GM21619 (cell line): Measurements from ENCODE around the gene HPSE2.
"Not testable (repeated sequence)": the region's sequence is repeated elsewhere in the genome, so short reads cannot be mapped to it uniquely, and the experiment has no call there.

Source experiments
- ATAC-seq: cut with Tn5 transposase; IDR thresholded peaks from one replicate; pipeline ENCODE4 v1.9.1; 2021; ENCODE audit not compliant: unreplicated experiment

The HPSE2 gene

DNA sequence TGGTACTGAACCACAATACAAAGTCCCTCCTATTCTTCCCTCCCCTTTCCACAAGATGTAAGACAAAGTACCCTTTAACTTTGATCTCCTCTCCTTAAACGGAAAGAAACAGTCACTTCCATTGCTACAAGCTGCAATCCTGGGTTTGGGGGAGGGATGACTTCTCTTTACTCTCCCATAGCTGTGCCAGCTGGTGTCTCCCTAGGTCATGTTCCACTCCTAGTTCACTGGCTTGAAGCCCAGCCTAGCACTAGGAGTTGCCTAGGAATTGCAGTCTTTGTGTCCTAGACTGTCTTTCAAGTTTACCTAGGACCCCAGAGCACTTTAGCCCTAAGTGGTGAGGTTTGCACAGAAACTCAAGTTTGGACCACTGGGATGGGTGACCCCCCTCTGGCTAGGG is 311.1 kb downstream of the HPSE2 start:
- ATAC-seq: no peak

DNA sequence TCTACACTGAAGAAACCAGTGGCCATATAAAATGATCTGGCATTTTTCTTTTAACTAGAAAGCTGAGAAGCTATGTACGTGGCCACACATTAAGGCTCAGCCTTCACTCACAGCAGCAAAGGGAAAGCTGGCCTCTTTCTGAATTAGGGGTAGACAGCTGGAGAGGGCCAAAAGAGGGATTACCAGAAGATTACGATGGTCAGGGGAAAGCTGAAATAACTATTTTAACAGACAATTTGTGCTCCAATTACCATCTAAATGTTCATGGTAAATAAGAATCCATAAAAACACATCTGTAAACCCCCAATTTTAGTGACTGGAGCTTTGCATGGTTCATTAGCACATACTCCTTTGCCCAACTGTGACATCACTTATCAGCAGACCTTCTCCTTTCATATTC is 314.3 kb downstream of the HPSE2 start:
- no peak for ATAC-seq

DNA sequence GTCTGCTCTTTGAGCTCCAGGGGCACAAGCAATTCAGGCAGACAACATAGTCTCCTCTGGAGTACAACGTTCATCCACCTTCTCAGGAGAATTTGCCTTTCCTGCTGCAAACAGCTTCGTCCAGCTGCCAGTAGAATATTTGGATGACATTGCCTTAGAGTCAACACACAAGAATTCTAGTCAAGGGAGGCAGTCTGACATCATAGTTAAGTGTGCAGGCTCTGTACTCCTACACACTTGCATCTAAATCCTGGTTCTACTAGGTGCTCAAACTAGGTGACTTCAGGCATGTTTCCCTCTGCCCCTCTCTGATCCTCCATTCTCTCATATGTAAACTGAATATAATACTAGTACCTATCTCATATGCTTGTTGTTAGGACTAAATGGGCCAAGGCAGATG is 314.8 kb downstream of the HPSE2 start:
- no peak for ATAC-seq

DNA sequence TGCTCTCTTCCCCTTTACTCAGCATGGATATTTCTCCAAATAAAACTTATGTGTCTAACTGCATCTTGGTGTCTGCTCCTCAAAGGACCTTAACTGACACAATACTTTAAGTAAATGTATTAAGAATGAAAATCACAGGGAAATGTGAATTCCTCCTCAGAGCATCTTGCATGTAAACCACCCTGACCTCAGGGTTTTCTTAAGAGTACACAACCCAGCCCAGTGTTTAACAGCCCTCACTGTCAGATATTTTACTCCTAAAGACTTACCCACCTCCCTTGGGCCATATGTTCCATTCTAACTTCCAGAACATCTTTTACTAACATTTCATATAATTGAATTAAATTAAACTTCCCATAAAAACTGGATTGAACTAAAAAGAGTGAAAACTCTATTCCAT is 315.3 kb downstream of the HPSE2 start:
- no peak for ATAC-seq

DNA sequence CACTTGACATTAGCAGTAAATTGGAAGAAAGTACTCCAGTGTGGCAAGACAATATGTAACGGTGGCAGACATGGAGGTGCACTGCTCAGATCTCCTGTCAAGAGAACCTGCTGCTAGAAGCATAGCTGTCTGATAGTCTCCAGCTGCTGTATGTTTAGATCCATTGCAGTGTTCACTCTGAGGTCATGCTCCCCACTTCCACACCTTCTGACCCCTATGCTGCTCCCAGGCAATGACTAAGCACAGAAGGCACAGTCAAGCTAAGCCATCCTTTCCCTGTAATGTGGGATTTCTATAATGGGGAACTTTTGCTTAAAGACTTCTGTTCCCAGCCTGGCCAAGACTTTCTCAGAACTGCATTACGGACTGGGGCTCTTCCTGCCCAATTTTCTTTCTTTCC is 315.8 kb downstream of the HPSE2 start:
- ATAC-seq: no peak

DNA sequence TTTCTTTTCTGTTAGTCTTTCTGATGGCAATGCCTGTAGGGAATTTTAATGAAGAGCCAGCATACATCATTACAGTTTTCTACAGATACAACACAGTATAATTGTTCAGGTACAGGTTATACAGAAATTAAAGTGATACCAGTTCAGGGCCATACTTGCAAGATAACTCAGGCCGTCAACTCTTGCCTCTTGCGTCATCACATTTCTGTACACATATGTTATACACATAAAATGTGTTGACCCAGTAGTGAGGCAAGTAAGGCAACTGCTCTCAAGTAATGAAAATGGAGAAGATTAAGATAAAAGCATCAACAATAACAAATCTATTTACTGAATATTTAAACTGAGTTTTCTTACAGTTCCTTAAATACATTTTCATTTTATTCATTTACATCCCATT is 317.8 kb downstream of the HPSE2 start:
- no peak for ATAC-seq

DNA sequence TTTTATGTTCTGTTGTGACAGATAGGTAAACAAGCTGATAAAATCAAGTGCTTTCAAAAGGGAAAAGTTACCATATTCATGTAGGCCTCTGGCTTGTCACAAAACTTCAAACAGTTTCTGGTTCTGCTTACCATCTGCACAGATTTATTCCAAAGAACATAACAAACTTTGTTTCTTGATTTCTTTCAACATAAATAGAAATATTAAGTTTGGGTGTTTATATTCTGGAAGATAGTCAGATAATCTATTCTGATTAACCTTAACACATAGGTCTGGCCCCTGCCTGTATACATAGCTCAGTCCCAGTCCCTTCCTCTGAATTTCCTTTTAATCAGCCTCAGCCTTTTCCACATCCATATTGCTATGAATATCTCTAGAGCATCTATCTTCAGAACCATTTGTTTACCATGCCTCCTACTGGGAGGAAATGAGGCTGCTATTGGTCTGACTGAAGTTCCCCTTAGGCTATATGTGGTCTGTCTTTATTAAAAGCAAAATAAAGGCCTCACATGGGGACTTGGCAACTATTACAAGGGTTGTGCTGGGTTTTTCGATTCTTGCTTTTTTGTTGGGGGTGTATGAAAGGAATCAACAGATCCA is 319.0 kb downstream of the HPSE2 start:
- ATAC-seq: no peak

DNA sequence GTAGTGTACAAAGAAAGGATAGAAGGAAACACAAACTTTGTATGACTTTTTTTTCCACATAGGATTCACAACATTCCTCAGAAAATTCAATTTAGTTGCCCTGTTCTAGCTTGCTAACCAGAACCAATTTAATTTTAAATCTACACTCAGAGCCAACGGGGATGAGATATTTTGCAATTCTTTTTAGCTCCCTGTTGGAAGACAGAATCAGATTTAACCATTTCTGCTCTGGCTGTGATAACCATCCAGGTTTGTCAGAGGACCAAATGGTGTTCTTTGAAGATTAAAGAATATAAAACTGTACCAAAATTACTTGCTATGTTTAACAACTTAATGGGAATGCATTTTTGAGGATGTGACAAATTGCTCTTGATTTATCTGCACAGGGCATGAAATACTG is 319.7 kb downstream of the HPSE2 start:
- ATAC-seq: no peak

DNA sequence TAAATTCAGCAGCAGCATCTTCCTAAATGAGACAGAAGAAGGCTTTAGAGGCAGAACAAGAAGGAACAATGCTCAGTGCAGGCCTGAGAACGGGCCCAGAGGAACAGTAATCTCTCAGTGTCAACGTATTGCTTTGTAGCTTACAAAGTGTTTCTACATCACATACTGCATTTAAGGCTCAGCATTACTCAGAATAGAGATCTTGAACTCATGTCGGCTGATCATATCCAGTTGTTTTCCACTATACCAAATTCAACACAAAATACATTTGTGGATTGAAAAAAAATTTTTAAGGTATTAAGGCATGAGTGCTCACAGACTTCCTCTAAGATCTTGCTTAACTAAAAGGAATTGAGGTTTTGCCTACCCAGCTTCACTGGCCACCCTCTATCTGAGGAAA is 325.1 kb downstream of the HPSE2 start:
- no peak for ATAC-seq

DNA sequence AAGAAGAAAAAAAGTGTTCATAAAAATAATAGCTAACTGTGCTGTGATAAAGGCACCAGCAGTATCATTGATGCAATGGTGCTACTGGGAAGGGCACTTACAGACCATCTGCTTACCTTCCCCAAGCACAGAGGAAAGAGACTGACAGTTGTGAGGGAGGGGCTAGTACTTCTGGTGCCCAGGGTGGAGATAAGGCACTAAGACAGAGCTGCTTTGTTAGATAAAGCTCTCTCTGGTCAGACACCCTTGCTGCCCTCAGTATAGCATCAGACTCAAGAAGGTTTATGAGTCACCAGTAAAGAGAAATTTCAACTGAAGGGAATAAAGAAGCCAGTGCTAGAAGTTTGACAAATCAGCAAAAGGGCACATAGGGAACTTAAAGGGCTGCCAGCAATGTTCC is 325.6 kb downstream of the HPSE2 start:
- no peak for ATAC-seq

DNA sequence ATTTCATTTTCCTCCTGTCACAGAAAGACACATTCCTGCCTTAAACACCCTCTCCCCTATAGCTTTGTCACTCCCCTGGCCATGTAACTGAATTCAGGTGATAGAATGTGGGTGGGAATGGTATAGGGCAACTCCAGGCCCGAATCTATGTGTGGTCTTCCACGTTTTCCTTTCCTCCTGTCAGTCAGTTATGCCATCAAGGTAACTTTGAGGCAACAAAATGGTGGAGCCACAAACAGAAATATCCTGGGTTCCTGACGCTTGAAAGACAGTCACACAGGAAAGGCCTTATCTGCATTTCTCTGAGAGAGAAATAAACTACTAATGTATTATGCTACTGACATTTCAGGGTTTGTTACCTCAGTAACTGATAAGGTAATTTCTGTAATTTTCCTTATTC is 326.8 kb downstream of the HPSE2 start:
- ATAC-seq: no peak

DNA sequence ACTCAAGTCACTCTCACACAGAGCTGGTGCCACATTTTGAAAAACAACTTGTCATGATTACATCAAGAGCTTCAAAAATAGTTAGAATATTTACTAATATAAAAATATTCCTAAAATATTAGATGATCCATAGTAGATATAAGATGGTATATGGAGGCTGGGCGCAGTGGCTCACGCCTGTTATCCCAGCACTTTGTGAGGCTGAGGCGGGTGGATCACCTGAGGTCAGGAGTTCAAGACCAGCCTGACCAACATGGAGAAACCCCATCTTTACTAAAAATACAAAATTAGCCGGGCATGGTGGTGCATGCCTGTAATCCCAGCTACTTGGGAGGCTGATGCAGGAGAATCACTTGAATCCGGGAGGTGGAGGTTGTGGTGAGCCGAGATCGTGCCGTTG is 327.4 kb downstream of the HPSE2 start:
- not testable (repeated sequence) for ATAC-seq

DNA sequence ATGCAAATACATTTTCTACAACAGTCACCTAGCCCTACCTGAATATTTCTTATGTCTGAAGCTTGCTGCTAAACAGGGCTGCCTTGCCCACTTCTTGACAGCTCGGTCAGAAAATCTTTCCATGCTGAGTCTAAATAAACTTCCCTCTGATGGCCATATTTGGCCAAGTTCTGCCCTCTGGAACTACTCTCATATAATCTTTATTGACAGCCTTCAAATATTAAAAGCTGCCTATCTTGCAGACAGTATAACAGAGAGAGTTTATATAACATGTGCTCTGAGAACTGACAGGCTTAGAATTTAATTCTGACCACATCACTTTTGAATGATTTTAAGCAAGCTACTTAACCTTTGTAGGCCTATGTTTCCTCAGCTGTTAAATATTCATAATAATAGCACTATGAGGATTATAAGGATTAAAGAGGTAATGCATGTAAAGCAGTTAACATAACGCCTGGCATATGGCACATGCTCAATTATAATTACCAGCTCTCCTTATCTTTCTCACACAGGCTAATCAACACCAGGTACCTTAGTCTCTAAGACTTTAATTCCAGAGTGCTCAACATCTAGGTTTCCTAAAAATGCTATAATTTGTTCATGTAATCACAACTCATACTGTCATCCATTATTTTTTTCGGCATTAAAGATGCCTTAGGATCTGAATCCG is 334.1 kb downstream of the HPSE2 start:
- ATAC-seq: no peak

DNA sequence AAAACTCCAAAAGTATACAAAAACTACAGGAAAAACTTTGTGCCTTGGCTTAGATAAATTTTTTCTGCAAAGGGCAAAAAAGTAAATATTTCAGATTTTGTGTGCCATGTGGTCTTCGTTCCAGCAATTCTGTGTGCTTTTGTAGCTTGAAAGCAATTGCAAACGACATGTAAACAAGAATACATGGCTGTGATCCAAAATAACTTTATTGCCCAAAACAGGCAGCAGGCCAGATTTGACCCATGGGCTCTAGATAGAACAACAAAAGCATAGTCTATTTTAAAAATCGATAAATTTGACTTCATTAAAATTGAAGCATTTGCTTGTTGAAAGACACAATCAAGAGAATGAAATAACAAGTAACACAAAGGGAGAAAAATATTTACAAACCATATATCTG is 336.6 kb downstream of the HPSE2 start:
- no peak for ATAC-seq

DNA sequence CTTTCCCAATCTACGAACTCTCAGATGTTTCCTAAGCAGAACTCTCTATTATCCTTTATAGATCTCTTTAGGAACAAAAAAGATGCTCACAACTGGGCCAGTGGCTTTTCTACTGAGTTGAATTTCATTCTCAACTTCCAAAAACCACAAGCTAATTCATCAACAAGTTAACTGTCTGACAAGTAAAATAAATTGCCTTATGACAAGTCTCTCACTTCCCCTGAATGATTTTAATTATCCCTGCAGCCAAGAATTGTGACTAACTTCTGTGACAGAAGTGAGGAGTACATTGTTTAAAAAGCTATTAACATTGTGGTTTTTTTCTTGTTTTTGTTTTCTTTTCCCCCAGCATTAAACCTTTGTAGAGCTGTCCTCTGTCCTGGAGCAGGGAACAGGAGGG is 343.1 kb downstream of the HPSE2 start:
- no peak for ATAC-seq

DNA sequence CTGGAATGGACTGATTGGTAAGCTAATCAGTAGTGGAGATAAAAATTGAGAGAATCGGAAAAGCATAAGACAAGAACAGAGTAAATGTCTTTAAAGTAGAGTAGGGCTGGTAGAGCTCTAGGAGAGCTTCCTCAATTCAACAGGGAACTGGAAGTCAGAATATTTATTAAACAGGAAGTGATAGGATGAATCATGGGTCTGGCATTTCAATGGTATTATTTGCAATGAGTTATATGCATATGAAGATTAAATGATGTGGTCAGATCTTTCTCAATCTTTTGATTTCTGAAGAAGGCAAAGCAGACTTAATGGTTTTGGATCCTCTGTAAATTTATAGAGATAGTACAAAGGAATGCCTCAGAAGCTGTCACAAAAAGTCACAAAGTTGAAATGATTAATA is 349.0 kb downstream of the HPSE2 start:
- no peak for ATAC-seq

DNA sequence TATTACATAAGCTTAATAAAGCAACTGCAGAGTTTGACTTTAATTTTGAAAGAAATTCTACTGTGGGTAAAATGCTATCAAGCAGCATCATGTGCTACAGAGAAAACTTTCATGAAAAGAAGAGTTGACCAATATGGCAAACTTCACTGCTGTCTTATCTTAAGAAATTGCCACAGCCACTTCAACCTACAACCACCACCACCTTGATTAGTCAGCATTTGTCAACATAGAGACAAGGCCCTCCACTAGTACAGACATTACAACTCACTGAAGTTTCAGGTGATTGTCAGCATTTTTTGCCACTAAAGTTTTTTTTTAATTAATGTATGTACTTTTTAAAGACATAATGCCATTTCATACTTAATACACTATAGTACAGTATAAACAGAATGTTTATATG is 350.3 kb downstream of the HPSE2 start:
- ATAC-seq: no peak

DNA sequence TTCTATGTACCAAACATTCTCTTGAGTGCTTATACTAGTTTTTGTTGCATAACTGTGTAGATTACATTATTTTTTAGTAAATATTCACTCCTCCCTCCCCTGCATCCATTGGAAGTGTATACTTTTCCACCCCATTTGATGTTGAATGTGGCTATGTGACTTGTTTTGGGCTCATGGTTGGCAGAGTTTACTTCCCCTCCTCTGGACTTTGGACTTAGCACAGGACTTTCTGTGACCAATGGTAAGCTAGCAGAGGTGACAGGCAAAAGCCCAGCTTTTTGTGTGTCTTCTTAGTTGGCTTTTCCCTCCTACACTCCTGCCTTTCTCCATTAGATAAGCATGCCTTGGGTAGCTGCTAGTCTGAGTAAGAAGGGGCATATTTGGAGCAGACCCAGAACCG is 353.9 kb downstream of the HPSE2 start:
- ATAC-seq: no peak

DNA sequence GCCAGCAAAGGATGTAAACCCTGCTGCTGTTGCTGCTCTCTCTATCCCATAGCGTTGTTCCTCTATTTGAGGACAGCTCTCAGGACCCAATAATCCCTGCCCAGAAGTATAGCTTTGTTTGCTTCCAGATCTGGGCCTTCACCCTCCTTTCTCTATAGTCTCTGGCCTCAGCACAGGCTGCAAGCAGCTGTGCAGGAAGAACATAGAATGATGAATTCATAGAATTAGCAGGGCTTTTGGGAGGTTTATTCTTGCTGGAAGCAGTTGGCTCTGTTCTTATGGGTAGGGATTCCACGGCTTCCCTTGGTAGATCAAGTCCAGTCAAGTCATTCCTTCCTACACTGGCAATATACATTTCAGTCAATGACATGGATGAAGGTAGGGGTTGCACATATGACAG is 354.7 kb downstream of the HPSE2 start:
- ATAC-seq: no peak

DNA sequence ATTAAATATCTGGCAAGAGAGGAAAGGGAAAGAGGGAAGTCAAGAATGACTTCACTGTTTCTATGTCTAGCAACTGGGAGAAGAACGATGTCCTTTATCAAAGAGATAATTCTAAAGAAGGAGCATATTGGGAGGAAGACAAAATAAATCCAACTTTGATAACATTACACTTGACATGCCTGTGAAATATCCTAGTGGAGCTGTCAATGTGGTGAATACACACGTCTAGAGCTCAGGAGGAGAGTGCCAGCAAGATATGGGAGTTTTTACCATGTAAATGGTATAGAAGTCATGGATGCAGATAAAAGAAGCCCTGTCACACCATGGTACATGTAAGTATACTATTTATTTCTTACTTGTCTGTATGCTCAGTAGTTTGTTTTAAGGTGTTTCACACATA is 356.7 kb downstream of the HPSE2 start:
- ATAC-seq: no peak

DNA sequence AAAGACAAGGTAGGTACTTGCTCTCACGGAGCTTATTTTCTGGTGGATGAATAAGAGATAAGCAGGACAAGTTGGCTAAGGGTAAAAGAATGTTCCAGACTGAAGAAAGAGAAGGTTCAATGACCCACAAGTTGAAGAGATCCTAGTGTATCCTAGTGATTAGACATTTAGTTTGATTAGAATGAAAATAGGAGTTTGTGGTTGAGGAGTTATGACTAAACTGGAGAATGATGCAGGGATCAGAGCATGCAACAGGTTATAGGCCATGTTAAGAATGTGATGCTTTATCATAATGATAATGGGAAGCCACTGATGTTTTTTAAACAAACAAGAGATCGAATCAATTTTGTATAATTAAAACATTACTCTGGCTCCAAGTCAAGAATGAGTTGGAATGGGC is 357.2 kb downstream of the HPSE2 start:
- no peak for ATAC-seq

DNA sequence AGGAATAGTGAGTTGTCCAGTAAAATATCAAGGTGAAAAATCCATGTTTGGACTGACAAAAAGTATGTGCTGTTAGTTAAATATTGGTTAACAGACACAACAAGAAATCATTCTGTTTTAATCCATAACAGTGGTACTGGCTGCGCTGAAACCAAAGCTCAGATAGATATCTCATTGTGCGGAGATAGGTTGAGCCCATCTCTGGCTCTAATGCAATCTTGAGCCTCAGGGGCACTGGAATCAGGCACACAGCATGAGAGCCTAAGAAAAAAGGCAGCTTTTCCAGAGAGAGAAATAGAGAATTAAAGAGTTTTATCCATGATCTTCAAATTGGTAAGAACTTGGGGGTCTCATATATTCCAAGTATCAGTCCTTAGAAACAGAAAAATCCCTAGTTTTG is 373.7 kb downstream of the HPSE2 start:
- ATAC-seq: no peak

DNA sequence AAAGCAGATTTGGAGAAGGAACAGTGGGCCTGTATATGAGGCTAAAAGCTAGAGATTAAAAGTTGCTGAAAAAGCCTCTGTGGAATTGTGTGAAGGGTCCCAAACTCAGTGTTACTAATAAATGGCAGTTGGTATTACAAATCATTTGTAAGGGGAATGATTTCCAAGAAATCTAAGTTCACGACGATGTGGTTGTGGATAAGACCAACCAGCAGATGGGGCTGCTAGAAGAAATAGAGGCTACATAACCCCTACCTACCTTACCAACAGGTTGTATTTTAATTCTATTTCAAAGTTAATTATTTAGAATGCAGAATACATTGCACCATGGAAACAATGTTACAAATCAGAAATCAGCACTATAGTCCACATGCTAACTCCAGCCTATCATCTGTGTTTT is 377.1 kb downstream of the HPSE2 start:
- no peak for ATAC-seq
